NCI-H1417 treated with DMSO at 0.1 percent for 48 hours (cell line): ENCODE data around the gene MESD.

Source experiments
- DNase-seq: peaks from one replicate; lab custom pipeline; 2025; lab: John Stamatoyannopoulos, UW

MESD gene

DNA sequence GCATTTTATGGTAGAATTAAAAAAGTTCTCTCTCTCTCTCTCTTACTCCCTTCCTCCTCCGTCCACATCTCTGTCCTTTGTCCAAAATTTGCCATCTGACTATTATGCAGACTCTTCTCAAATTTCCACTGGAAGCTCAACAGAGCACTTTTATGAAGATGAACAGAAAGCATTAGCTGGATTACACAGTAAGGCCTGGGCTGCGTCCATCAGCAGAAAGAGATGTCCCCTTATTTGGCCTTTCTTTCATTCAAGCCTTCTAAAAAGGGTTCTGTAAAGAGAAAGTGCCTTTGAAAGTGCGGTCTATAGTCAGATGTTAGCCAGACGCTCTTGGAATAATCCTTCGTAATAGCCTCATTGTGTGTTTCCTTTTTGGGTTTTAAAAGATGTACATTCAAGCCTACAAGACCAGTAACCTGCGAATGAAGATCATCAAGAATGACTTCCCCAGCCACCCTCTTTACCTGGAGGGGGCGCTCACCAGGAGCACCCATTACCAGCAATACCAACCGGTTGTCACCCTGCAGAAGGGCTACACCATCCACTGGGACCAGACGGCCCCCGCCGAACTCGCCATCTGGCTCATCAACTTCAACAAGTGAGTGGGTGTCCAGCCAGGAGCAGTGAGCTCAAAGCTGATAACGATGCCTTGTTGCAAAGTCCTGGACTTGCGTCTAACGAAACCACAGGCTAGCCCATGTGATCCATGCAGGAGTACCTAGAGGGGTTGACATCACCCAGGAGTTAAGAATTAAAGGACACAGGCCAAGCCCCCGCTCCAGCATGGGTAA is 53.1 kb downstream of the MESD start:
- no peak for DNase-seq

DNA sequence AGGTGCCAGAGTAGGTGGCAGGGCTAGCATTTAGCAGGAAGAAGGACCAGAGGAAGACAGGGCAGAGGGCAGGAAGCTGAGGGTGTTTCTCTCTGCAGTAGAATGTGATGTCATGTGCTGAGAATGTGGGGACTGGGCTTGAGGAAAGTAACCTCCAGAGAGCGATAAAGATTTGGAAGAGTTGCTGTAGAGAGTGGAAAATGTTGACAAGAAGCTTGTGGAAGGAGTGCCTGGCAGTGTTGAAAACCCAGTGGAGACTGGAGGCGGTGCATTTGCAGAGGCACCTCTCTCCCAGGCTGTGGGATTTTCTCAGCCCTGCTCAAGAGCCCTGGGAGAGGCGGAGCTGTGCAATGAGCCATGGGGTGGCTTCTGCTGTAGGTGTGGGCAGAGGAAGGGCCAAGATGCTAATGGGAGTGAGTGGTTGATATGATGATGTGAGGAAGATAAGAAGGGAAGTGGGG is 54.8 kb downstream of the MESD start:
- no peak for DNase-seq

DNA sequence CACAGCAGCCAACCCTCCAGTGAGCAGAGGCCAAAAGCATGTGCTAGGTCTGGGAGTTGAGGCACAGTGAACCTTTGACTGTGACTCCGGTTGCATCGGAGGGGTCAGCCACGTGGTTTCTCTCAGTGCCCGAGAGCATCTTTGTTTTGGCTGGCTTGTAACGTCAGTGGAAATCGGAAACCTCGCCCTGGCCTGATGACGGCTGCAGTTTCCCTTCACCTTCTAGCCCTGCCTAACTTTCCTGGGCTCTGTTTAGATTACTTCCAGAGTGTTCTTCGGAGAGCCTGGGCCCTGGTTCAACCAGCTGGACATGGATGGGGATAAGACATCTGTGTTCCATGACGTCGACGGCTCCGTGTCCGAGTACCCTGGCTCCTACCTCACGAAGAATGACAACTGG is 56.6 kb downstream of the MESD start:
- no peak for DNase-seq

DNA sequence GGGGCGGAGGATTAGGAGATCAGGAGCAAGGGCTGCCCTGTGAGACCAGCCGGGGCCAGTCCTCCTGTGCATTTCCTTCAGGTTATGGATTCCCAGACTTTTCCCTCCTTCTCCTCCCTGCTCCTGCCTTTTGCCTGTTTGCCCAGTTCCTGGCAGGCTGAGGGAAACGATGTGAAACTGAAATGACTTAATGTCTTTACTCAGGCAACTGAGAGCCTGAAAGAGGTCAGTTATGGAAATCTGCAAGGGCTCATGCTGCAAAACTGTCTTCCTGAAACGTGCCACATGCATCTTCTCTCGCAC is 57.2 kb downstream of the MESD start:
- no peak for DNase-seq

DNA sequence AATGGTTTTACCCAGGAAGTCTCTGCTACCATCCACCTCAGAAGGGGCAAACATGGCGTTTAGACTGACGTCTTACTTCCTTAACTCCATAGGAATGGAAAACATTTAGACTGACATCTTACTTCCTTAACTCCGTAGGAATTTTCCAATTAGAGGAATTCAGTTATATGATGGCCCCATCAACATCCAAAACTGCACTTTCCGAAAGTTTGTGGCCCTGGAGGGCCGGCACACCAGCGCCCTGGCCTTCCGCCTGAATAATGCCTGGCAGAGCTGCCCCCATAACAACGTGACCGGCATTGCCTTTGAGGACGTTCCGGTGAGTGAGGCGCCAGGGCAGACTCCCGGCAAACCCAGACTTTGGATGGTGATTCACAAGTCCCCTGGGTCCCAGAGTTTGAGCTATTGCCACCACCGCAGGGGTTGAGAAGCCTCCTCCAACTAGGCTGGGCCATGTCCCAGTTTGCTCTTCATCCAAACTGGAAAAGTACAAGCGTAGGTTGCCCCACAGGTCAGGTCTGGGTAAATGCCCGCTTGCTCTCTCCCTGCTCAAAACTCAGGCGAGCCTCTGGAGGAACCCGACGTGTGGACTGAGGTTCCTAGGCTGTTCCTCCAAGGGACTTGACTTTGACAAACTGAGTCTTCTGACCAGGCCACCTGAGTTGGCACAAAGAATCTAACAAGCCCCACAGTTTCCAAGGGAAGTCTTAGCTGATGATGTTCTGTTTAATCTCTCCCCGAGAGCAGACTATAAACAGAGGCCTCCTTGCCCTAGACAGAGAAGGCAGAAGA is 57.7 kb downstream of the MESD start:
- no peak for DNase-seq

DNA sequence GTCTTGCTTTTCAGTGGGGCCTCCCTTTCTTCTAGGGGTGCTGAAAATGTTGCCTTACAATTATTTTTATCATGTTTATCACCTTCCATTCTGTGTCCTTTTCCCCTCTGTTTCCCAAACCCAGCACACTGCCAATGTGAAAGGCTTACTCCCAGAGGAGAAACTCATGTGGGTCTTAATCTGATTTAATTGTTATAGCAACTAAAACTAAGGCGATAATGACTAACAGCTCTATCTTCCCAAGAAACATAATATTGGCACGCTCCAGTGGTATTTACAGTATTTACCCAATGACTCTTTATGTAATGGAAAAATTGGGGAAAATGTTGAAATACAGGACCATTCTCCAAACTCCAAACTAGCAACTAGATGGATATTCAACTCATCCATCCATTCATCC is 58.4 kb downstream of the MESD start:
- DNase-seq = no peak

DNA sequence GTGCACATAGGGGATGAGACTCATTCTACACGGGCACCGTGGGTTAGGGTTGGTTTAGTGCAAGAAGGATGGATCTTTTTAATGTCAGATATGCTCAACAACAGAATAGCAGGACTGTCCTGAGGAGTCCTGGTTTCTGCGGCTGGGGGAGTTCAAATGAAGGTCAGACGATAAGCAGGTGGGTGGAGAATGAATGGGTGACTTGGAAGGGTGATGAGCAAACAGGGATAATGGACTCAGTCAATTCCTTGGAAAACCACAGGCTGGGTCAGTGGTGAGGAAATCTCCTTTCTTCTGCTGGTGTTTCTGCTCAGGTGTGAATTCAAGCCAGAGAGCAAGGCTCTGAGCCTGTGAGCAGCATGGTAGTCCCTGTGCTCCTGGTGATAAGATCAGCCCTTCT is 59.9 kb downstream of the MESD start:
- no peak for DNase-seq

DNA sequence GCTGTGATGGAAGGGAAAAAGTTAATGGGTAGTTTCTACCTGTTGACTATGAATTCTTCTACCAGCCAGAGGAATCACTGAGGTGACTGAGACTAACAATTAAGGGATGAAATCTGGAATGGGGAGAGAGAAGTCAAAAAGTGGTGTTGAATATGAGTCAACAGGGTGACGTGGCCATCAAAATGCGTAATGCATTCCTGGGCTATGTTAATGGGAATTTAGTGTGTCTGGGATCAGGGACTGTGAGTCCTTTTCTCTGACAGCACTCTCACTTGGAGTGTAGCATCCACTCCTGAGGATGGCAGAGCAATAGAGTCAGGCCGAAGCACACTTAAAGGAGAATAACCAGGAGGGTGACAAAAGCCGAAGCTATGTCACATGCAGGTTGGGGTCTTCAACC is 60.4 kb downstream of the MESD start:
- DNase-seq = no peak

DNA sequence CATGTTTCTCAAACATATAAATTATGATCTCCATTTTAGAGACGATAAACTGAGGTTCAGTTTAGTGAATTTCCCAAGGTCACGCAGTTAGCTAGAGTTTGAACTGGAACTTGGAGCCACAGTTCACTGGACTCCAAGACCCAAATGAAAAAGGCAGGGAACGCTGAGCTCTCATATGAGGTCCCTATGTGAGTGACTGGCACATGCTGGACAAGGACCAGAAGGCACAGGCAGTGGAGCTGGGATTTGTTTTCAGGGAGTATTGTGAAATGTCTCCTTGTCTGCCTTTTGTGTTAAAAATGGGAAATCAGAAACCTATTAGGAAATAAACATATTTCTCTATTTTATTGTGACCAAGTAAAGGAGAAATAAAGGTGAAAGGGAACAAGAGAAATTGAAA is 63.5 kb downstream of the MESD start:
- no peak for DNase-seq

DNA sequence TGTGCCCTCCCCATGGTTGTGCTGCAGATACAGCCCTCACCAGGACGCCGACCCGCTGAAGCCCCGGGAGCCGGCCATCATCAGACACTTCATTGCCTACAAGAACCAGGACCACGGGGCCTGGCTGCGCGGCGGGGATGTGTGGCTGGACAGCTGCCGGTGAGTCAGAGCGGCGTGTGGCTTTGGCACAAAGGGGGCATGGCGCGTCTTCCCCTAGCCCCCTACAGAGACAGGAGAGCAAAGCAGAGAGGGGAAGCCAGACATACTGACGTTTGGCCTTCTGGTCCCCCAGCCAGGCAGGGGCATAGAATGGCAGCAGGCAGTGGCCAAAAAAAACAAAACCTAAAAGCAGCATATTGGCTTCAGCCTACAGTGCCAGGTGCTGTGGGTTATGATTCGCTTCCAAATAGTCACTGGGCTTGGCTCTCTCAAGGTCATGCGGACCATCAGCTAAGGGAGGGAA is 64.0 kb downstream of the MESD start:
- no peak for DNase-seq

DNA sequence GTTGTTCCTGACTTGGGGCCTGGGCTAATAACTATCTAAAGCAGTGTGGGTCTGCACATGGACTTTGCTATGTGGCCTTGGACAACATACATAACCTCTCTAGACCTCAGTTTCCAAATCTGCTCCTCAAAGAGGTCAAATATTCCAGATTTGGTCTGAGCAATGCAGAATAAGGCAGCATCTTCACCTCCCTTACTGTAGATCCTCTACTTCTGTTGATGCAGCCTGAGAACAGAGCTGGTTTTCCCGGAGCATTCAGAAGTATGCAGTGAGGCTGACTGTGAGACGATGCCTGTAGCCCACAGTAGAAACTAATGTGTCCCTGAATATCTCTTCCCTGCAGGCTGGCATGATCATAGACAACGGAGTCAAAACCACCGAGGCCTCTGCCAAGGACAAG is 65.3 kb downstream of the MESD start:
- DNase-seq = no peak

DNA sequence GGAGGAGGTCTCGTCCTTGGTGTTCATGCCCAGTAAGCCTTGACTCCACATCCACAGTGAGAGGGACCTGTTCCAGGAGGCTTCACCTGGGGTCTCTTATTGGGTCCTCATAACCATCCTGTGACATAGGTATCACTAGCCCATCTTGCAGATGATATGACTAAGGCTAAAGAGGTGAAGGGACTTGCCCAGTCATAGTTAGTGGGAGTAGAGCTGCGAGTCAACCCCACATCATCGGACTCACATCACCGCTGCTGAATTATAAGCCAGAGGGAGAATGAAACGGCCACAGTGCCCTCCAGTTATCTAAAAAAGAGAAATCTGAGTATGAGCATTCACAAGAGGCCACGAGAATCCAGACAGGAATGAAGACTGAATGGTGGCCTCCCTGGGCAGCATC is 66.0 kb downstream of the MESD start:
- no peak for DNase-seq

DNA sequence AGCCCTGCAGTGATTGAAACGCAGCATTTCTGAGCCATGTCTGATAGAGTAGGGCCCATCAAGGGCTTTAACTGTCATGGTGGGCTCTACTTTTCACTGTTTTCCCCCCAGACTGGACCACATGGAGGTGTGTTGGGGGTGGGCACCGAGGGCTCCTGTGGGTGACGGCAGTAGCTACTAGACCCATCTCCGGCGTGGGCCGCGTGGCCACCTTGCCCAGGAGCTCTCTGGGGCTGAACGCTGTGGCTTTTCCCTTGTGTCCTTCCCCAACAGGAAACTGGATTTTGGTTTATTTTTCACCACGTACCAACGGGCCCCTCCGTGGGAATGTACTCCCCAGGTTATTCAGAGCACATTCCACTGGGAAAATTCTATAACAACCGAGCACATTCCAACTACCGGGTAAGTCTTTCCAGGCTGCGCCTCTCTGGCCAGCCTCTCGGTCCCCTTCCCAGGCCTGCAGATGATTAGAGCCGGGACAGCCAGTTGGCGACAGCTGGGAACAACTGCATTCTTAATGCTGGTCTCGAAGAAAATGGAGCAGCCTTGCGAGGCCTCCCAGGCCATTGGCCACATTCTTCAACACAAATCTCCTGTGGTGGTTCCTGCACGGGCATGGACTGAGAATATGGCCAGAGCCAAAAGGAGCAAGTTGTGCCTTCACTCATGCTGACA is 67.7 kb downstream of the MESD start:
- DNase-seq = no peak

DNA sequence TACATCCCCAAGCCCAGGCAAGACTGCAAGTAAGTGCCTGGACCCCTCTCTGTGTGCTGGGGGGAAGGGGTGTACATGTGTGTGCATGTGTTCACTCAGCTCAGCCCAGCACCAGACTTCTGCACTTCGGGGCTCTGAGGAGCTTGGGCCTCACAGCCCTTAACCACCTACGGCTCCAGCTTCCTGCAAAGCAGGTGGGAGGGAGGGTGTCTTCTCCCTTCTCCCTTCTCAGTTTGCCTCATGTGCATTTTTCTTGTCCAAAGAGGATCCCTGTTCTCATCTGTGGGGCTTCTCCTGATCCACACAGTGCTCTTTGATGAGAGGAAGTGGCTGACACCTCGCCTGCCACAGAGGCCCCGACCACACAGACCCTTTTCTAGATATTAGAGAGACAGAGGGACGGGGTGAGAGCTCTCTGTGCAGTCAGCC is 69.3 kb downstream of the MESD start:
- DNase-seq = no peak

DNA sequence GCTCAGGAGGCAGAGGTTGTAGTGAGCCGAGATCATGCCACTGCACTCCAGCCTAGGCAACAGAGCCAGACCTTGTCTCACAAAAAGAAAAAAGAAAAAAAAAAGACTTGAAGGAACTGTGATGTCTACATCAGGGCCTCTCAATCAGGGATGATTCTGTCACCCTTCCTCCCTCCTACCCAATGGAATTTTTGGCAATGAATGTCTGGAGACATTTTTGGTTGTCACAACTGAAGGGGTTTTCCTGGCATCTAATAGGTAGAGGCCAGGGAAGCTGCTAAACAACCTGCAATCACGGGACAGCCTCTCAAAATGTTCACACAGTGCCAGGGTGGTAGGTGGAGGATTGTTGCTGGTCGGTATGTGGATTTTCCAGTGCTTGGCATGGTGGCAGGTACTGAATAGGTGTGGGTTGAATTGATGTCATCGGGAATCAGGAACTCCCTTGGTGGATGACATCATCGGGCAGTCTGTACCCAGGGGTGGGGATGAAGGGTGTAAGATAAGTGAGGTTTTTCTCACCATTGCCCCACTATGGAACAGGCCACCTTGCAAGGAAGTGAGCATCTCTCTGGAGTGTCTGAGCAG is 71.3 kb downstream of the MESD start:
- DNase-seq = no peak

DNA sequence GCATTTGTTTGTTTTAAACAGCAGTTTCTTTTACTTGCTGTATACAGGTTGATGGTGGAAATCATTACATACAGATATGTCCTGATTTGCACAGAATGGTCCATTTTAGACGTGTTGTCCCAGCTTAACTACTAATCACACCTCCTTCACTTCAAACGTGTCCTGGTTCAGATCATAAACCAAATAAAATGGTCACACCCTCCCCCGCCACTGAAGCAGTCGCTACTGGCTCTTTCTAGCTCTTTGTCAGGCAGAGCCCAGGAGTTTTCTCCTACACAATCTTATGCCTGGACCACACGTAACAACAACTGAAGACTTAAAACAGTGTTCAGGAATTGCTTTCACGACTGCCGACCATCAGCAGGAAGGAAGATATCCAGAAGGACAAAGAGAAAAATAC is 73.6 kb downstream of the MESD start:
- no peak for DNase-seq

DNA sequence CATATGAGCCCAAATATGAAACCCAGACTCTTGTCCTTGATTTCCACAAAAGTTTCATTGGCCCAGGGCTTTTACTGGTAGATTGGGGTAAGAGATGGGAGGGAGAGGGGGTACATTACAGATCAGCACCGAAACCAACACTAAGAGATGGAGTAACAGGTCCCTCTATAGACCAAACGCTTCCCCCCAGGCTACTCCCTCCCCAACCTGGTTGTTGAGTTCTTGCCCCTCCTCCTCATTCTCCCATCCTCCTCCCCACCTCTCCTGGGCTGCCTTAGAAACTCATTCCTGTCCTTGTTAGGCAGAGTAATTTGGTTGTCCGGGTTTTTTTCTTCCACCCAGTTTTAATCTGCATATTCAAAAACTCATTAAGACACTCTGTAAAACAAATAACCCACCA is 74.1 kb downstream of the MESD start:
- DNase-seq = no peak

DNA sequence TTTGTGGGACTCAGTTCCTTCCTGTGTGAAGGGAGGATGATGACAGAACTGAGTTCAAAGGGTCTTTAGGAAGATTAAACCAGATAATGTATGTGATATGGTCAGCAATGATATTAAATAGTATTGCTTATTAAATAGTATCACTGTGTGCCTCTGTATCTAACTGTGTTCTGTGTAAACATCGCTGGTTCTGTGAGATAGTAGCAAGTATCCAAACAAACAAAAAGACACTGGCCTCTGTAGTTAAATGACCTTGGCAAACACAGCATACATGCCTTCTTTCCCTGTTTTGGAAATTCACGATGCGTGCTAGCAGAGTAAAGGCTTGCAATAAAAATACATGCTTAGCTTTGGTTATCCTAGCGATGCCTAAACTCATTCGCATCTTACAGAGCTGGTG is 76.1 kb downstream of the MESD start:
- DNase-seq = no peak

DNA sequence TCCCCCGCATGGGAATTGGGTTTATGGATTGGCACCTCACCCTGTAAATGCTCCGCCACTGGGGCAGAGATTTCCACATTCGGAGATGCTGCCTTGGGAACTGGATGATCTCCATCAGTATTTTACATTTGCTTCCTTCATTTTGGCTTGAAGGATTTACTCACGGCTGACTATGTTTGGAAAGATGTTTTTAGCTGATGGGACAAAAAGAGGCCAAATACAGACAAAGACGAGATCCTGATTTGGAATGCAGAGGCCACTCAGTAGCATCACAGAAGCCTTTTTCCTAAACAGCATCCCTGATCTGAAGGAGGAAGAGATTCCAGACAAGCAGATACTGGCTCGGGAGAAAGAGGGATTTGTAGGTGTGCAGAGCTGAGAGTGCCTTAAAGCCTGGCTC is 76.9 kb downstream of the MESD start:
- no peak for DNase-seq

DNA sequence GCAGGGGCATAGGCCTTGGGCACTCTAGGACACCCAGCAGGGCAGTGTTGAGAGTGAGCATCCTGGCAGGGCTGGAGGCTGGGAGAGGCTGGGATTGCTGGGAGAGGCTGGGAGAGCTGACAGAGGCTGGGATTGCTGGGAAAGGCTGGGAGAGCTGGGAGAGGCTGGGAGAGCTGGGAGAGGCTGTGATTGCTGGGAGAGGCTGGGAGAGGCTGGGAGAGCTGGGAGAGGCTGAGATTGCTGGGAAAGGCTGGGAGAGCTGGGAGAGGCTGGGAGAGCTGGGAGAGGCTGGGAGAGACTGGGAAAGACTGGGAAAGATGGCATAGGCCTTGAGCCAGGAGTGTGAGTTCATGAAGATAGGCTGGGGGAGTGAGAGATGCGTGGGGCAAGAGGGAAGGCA is 77.8 kb downstream of the MESD start:
- DNase-seq = no peak

DNA sequence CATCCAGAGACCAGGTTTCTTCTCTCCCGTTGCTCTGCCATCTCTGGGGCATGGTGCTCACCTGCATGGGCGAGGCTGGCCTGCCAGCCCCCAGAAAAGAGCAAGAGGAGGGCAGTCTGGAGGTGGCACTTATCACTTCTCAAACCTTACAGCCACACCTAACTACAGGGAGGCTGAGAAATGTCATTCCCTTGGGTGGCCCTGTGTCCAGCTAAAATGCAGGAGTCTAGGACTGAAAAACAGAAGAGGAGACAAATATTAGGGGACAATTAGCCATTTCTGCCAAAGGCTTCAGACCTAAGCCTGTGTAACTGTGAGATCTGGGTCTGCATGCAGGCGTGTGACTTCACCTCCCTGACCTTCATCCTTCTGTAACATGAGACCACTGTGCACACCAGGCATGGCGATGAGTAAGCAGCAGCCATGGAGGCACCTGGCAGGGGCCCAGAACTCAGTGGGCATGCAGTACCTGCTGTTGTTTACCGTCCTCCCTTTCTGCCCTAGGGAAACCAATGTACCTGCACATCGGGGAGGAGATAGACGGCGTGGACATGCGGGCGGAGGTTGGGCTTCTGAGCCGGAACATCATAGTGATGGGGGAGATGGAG is 83.4 kb downstream of the MESD start:
- peak; percentile 5 for DNase-seq

DNA sequence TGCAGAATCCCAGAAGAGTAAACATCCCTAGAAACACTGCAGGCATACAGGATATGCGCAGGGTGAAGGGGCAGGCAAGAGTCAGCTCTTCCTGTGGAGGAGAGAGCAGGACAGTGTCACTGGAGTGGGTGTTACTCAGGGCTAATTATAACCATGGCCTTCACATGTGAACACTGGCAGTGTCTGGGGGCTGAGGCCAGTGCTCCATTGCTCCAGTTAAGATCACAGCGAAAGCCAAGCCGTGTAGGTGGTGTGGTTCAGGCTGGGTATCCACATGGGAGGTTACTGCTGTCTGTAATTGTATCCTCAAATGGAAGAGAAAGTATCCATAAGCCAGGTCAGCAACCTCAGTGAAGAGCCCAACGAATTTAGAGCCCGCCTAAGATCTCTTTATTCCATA is 84.6 kb downstream of the MESD start:
- DNase-seq = no peak
